Measurements from ENCODE around the gene BACH1.

BACH1 gene

DNA sequence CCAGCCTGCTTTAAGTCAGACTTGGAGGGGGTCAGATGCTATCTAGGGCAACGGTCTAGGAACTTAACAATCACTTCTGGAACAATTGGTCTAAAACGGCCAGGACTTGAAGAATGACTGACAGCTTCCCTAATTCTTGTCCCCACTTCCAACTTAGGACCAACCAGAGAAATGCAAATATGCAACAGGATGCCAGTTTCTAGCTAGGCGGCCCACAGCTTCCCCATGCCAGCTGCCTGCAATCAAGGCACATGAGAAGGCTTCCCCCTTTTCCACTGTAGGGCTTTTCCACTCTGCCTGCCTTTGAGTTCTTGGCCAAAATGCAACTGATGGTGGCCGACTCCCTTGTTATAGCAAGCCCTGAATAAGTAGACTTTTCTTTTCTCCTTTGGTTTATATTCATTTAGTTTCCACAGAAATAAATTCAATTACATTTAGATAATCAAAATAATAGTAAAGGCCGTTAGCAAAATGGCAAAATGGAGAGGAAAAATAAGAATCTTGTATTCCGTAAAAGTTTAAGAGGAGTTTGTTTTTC, 80.9 kb downstream of the BACH1 start:
- DNase-seq (ENCODE audit: low read depth in 3 of 3), result no peak

GRCh38 chr21:29382030-29382654, 83.4 kb downstream of the BACH1 start:
- no peak for DNase-seq (ENCODE audit: low read depth in 3 of 3)

DNA sequence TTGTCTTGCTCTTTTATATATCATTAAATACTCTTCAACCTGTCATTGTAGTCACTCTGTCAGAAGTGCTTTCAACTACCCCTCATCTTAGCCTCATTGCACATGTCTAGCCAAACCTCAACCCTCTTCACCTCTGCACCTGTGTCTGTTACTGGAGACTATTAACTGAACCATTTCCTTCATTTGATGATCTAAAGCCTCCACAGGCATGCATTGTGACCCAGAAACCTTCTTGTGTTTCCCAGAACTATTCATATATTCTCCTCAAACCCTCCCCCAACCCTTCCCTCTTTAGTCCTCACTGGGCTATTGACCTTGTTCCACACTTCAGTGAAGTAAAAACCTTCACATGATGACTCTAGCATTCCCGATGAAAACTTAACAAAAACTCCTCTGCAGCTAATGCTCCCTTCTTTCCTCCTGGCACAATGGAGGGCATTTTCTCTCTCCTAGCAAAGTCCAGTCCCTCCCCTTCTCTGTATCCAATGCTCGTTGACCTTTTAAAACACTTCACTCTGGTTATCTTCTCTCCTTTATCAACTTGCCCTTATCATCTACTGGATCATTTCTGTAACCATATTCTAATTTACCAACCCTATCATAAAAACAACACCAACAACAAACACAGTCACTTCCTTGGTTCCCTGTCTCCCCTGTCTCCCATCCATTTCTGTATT, 86.1 kb downstream of the BACH1 start:
- no peak for DNase-seq (ENCODE audit: low read depth in 3 of 3)

- DNase-seq (ENCODE audit: low read depth in 3 of 3), result no peak
Observed at GRCh38 chr21:29385934-29386520, 87.3 kb downstream of the BACH1 start.

DNA sequence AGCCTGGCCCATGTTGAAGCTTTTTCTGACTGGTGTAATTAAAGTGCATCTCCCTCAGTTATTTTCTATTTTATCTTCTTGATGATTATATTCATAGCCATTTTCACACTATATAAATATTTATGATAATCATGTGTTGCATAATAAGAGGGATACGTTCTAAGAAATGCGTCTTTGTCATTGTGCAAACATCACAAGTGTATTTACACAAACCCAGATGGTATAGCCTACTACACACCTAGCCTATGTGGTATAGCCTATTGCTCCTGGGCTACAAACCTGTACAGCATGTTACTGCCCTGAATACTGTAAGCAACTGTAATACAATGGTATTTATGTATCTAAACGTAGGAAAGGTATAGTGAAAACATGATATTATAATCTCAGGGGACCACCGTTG, 88.1 kb downstream of the BACH1 start:
- DNase-seq (ENCODE audit: low read depth in 3 of 3), result no peak

GRCh38 chr21:29387598-29387997, 88.9 kb downstream of the BACH1 start:
- no peak for DNase-seq (ENCODE audit: low read depth in 3 of 3)

- no peak for DNase-seq (ENCODE audit: low read depth in 3 of 3)
Observed at GRCh38 chr21:29389136-29389535, 90.4 kb downstream of the BACH1 start.

GRCh38 chr21:29390778-29391177, 92.1 kb downstream of the BACH1 start:
- no peak for DNase-seq (ENCODE audit: low read depth in 3 of 3)

DNA sequence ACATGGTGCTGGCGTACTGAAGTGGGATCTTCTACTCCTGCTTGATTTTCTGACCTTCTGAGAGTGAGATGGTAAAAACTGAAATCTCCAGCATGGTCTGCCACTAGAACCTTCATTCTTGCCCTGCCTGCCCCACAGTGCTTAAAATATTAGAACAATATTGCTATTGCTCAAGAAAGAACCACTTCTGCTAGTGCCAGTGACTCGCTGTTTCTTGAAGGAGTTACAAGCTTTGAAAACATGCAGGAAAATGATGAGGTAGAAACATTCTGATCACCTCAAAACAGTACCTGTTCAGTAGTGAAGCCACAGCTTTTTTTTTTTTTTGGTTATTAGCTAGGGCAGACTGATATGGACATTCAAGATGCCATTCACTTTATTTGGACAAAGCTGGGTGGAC, 95.3 kb downstream of the BACH1 start:
- no peak for DNase-seq (ENCODE audit: low read depth in 3 of 3)

Measured in stimulated activated CD4-positive, alpha-beta T cell treated with anti-CD3 and anti-CD28 coated beads, TNF-alpha, amount 100 ng/mL, for 4 hours (primary cell).